ENCODE results near the gene HDGFL3.
"Not testable (repeated sequence)": the region's sequence is repeated elsewhere in the genome, so short reads cannot be mapped to it uniquely, and the experiment has no call there.

The HDGFL3 gene

DNA sequence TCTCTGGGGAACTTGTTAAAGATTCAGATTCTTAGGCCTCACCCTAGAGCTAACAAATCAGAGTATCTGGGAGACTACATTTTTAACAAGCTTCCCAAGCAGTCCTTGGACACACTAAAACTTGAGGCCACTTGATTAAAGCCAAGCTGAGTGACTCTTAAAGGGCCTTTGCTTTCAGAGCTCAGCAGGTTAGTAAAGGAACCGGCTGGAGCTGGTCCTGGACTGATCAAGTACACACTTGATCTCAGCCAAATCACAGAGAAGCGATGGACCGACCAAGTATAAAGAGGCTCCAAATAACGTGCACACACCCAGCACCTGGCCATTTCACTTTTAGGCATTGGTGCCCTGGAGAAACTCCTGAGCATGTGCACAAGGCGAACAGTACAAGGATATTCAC lies 113.0 kb downstream of the HDGFL3 start:
- DNase-seq, result no peak
- in situ Hi-C loops (cut with HindIII; ENCODE audit: low pct_ligation_motif_present, low sequenced_read_pairs), result no loop called here

DNA sequence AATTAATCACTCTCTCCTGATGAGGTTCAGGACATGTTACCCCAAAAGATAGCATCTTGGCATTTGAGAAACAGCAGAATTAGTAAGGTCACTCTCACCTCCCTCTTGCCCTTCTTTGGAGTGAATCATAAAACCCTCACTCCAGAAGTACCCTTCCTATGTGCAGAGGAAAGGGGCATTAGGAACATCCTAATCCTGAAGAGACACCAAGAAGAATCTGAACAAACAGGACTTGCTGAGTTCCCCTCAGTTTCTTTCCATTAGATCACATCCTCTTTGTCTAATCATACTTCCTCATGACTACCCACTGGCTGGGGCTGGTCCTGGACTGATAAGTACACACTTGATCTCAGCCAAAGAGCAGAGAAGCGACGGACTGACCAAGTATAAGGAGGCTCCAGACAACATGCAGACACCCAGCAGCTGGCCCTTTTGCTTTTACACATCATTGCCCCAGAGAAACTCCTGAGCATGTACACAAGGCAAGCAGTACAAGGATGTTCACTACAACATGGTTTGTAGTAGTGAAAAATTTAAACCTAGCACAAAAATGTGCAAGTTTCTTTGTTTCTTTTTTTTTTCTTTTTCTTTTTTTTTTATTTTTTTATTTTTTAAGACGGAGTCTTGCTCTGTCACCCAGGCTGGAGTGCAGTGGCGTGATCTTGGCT lies 115.2 kb downstream of the HDGFL3 start:
- Histone ChIP-seq H3K27ac (no peak overlapping the region), H3K4me3 (ENCODE audit: low read depth, low read length) (no peak overlapping the region)
- in situ Hi-C loops (cut with HindIII; ENCODE audit: low pct_ligation_motif_present, low sequenced_read_pairs), result no loop called here

More for the DNA sequence above, 113.0 kb downstream of the HDGFL3 start:
- H3K36me3 ChIP-seq (replicated peaks), result no peaks in the 10 kb centered on the region
- H3K4me3 ChIP-seq (ENCODE audit: low read depth, low read length), result no peak overlapping the region
- H3K27me3 ChIP-seq (replicated peaks), result no peaks in the 10 kb centered on the region
- H3K27ac ChIP-seq, result no peak overlapping the region
- TF ChIP-seq, protein P1, sequence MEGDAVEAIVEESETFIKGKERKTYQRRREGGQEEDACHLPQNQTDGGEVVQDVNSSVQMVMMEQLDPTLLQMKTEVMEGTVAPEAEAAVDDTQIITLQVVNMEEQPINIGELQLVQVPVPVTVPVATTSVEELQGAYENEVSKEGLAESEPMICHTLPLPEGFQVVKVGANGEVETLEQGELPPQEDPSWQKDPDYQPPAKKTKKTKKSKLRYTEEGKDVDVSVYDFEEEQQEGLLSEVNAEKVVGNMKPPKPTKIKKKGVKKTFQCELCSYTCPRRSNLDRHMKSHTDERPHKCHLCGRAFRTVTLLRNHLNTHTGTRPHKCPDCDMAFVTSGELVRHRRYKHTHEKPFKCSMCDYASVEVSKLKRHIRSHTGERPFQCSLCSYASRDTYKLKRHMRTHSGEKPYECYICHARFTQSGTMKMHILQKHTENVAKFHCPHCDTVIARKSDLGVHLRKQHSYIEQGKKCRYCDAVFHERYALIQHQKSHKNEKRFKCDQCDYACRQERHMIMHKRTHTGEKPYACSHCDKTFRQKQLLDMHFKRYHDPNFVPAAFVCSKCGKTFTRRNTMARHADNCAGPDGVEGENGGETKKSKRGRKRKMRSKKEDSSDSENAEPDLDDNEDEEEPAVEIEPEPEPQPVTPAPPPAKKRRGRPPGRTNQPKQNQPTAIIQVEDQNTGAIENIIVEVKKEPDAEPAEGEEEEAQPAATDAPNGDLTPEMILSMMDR (IDR thresholded peaks at IDR 0.05; ENCODE audit: low read depth, low read length, missing control alignments), result no peak

DNA sequence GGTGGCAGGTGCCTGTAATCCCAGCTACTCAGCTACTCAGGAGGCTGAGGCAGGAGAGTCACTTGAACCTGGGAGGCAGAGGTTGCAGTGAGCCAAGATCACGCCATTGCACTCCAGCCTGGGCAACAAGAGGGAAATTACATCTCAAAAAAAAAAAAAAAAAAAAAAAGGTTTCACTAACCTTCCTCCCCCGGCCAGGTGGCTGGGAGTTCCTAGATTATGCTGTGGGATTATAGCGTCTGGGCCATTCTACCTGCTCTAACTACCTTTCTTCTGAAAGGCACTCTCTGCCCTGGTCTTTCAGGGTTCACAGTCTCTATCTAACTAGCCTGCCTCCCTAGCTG lies 115.7 kb downstream of the HDGFL3 start:
- in situ Hi-C loops (cut with HindIII; ENCODE audit: low pct_ligation_motif_present, low sequenced_read_pairs); H3K4me3 ChIP-seq (ENCODE audit: low read depth, low read length); H3K27ac ChIP-seq; H3K27me3 ChIP-seq (replicated peaks); DNase-seq; H3K36me3 ChIP-seq (replicated peaks): not testable (repeated sequence)

More for the DNA sequence above, 115.2 kb downstream of the HDGFL3 start:
- no peaks in the 10 kb centered on the region for H3K27me3 ChIP-seq (replicated peaks)
- H3K36me3 ChIP-seq (replicated peaks), result no peaks in the 10 kb centered on the region
- peak; percentile 77 for DNase-seq
- TF ChIP-seq, protein P1 (IDR thresholded peaks at IDR 0.05; ENCODE audit: low read depth, low read length, missing control alignments), result no peak

DNA sequence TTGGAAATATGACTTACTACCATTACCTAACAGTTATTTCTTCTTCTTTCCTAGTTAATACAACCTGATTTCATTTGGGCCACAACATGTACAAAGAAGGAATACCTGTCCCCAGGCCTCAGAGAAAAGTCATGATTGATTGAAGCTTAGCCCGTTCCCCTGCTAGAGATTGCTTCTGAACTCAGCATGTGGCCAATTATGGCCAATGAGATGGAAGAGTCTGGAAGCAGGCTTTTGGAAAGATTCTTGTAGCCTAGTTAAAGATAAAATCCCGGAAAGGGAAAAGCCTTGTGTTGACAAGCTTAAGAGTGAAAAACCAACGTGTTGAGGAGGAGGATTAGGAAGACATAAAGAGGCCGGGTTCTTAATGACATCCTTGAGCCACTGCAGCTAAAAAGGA lies 117.2 kb downstream of the HDGFL3 start:
- Histone ChIP-seq H3K27me3 (replicated peaks) (no peaks in the 10 kb centered on the region), H3K27ac (no peak overlapping the region), H3K36me3 (replicated peaks) (no peaks in the 10 kb centered on the region), H3K4me3 (ENCODE audit: low read depth, low read length) (no peak overlapping the region)
- DNase-seq, result no peak
- TF ChIP-seq, protein P1 (IDR thresholded peaks at IDR 0.05; ENCODE audit: low read depth, low read length, missing control alignments), result no peak
- in situ Hi-C loops (cut with HindIII; ENCODE audit: low pct_ligation_motif_present, low sequenced_read_pairs), result no loop called here

DNA sequence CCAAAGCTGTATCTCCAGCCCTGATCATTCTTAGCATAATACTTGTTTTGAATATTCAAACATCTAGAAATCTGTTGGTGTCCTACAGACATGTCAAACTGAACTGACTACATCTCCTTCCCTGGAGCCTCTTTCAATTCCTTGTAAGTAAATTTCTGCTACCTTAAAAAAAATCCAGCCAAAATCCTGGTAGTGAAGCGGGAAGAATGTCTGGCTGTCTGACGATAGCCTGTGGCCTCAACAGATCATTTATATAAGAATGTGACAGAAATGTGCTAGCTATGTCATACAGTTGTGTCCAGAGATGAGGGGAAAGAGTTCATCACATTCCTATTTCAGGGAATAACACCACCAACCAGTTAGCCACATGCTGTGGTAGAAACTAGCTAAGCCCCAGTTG lies 118.7 kb downstream of the HDGFL3 start:
- Histone ChIP-seq H3K27ac (no peak overlapping the region), H3K36me3 (replicated peaks) (no peaks in the 10 kb centered on the region), H3K4me3 (ENCODE audit: low read depth, low read length) (no peak overlapping the region), H3K27me3 (replicated peaks) (no peaks in the 10 kb centered on the region)
- TF ChIP-seq, protein P1 (IDR thresholded peaks at IDR 0.05; ENCODE audit: low read depth, low read length, missing control alignments), result no peak
- DNase-seq, result no peak
- in situ Hi-C loops (cut with HindIII; ENCODE audit: low pct_ligation_motif_present, low sequenced_read_pairs), result no loop called here

DNA sequence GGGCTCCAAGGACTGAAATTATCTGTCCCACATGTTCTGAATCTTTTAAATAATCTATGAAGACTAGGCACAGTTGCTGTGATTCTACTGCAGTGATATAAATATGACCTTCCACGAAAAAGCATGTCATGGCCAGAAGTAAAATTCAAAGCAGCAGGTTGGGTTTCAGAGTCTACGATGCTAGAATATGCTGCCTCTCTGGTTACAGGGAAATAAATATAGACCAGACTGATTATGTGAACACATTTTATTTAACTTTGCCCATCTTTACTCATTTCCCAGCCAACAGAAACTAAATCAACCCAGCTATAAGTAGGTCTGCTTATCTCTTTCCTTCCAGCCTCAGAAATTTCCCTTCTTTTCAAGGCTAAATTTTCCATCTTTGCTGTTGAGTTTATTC lies 120.0 kb downstream of the HDGFL3 start:
- in situ Hi-C loops (cut with HindIII; ENCODE audit: low pct_ligation_motif_present, low sequenced_read_pairs), result no loop called here
- no peak overlapping the region for H3K27ac ChIP-seq
- no peaks in the 10 kb centered on the region for H3K27me3 ChIP-seq (replicated peaks)
- H3K36me3 ChIP-seq (replicated peaks), result no peaks in the 10 kb centered on the region
- TF ChIP-seq, protein P1 (IDR thresholded peaks at IDR 0.05; ENCODE audit: low read depth, low read length, missing control alignments), result no peak
- H3K4me3 ChIP-seq (ENCODE audit: low read depth, low read length), result no peak overlapping the region
- no peak for DNase-seq

DNA sequence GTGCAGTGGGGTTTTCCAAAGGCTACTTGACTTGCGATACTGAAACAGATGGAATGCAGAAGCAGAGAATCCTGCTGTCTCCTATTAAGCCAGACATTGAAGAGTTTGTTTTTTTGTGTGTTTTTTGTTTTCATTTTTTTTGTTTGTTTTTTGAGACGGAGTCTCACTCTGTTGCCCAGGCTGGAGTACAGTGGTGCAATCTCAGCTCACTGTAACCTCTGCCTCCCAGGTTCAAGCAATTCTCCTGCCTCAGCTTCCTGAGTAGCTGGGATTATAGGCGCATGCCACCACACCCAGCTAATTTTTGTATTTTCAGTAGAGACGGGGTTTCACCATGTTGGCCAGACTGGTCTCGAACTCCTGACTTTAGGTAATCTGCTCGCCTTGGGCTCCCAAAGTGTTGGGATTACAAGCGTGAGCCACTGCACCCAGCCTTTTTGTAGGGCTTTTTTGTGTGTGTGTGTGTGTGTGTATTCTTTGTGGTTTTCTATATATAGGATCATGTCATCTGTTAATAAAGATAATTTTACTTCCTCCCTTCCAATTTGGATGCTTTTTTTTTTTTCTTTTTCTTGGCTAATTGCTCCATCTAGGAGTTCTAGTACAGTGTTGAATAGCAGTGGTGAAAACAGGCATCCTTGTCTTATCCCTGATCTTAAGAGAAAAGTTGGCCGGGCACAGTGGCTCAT lies 121.6 kb downstream of the HDGFL3 start:
- H3K27ac ChIP-seq; H3K27me3 ChIP-seq (replicated peaks); in situ Hi-C loops (cut with HindIII; ENCODE audit: low pct_ligation_motif_present, low sequenced_read_pairs); H3K4me3 ChIP-seq (ENCODE audit: low read depth, low read length); H3K36me3 ChIP-seq (replicated peaks); DNase-seq: not testable (repeated sequence)

DNA sequence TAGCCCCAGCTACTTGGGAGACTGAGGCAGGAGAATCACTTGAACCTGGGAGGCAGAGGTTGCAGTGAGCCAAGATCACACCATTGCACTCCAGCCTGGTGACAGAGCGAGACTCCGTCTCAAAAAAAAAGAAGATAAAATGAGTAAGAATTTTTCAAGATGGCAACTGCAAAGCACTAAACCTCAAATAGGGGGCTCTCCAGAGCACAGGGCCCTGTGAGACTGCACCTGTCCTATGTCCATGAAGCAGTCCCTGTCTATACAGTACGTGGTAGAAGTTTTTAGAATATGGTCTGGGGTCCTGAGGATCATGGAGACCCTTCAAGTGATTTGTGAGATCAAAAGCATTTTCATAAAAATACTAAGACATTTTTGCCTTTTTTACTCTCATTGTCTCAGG lies 122.2 kb downstream of the HDGFL3 start:
- H3K27ac ChIP-seq; in situ Hi-C loops (cut with HindIII; ENCODE audit: low pct_ligation_motif_present, low sequenced_read_pairs); DNase-seq; H3K4me3 ChIP-seq (ENCODE audit: low read depth, low read length); H3K36me3 ChIP-seq (replicated peaks); H3K27me3 ChIP-seq (replicated peaks): not testable (repeated sequence)

All from brain microvascular endothelial cell (primary cell).